Ectodermal cell (in vitro differentiated cells): ENCODE results near the gene FAM227B.

Experiments used
- H3K27ac ChIP-seq: 2 replicates; pipeline ENCODE4 v1.7.0; 2013; ENCODE audit warnings: mild to moderate bottlenecking, low read depth, low read length; ENCODE audit not compliant: insufficient read depth, poor library complexity, severe bottlenecking
- H3K27me3 ChIP-seq: 2 replicates; pipeline ENCODE4 v1.7.0; 2013; ENCODE audit warnings: mild to moderate bottlenecking, low read length; ENCODE audit not compliant: insufficient read depth, control insufficient read depth, poor library complexity, severe bottlenecking
- H3K36me3 ChIP-seq: one replicate; pipeline ENCODE4 v1.7.0; 2013; ENCODE audit warnings: low read length; ENCODE audit not compliant: control insufficient read depth, insufficient read depth
- H3K4me1 ChIP-seq: one replicate; pipeline ENCODE4 v1.7.0; 2013; ENCODE audit warnings: low read length; ENCODE audit not compliant: control insufficient read depth, insufficient read depth
- H3K4me3 ChIP-seq: 2 replicates; pipeline ENCODE4 v1.7.0; 2013; ENCODE audit warnings: low read depth, low read length, control low read depth; ENCODE audit not compliant: insufficient read depth
- H3K9me3 ChIP-seq: 2 replicates; pipeline ENCODE4 v1.7.0; 2013; ENCODE audit warnings: mild to moderate bottlenecking, low read length, moderate library complexity; ENCODE audit not compliant: control insufficient read depth
- WGBS, 2 experiments: methylation state at CpG; one replicate each; pipeline ENCODE4 v1.1.7; 2013; ENCODE audit warnings: missing lambda C conversion rate in 2 of 2; 5-methylcytosine and 5-hydroxymethylcytosine counted together

Gene FAM227B

GRCh38 chr15:49293941-49294340 is 326.7 kb downstream of the FAM227B start:
- Histone ChIP-seq H3K27me3 (no peaks in the 10 kb centered on the region), H3K9me3 (no peaks in the 10 kb centered on the region), H3K36me3 (no peaks in the 10 kb centered on the region), H3K27ac (no peak overlapping the region), H3K4me1 (no peaks in the 10 kb centered on the region), H3K4me3 (no peak overlapping the region)

- H3K27ac ChIP-seq: no peak overlapping the region
- no peaks in the 10 kb centered on the region for H3K9me3 ChIP-seq
- no peak overlapping the region for H3K4me3 ChIP-seq
- no peaks in the 10 kb centered on the region for H3K36me3 ChIP-seq
- H3K4me1 ChIP-seq: no peaks in the 10 kb centered on the region
- H3K27me3 ChIP-seq: no peaks in the 10 kb centered on the region
- WGBS, 2 experiments: 100% methylated on average over 1 of the region's 1 CpG
Observed at GRCh38 chr15:49290191-49290590, 330.4 kb downstream of the FAM227B start.

- WGBS, 2 experiments: 94 to 95% methylated on average over 2 of the region's 2 CpGs
- Histone ChIP-seq H3K9me3 (no peaks in the 10 kb centered on the region), H3K4me3 (no peak overlapping the region), H3K27me3 (no peaks in the 10 kb centered on the region), H3K36me3 (no peaks in the 10 kb centered on the region), H3K27ac (no peak overlapping the region), H3K4me1 (no peaks in the 10 kb centered on the region)
Observed at GRCh38 chr15:49288391-49288790, 332.2 kb downstream of the FAM227B start.

GRCh38 chr15:49287481-49287880 is 333.1 kb downstream of the FAM227B start:
- no peaks in the 10 kb centered on the region for H3K36me3 ChIP-seq
- no peaks in the 10 kb centered on the region for H3K27me3 ChIP-seq
- H3K27ac ChIP-seq: no peak overlapping the region
- H3K9me3 ChIP-seq: no peaks in the 10 kb centered on the region
- no peaks in the 10 kb centered on the region for H3K4me1 ChIP-seq
- H3K4me3 ChIP-seq: no peak overlapping the region

- WGBS, 2 experiments: 95 to 100% methylated on average over 2 to 4 of the region's 4 CpGs
- no peaks in the 10 kb centered on the region for H3K9me3 ChIP-seq
- H3K4me3 ChIP-seq: no peak overlapping the region
- no peaks in the 10 kb centered on the region for H3K36me3 ChIP-seq
- no peaks in the 10 kb centered on the region for H3K27me3 ChIP-seq
- no peaks in the 10 kb centered on the region for H3K4me1 ChIP-seq
- no peak overlapping the region for H3K27ac ChIP-seq
Observed at GRCh38 chr15:49286649-49287404, 333.8 kb downstream of the FAM227B start.

GRCh38 chr15:49282366-49282765 is 338.3 kb downstream of the FAM227B start:
- H3K4me1 ChIP-seq: no peaks in the 10 kb centered on the region
- H3K27me3 ChIP-seq: no peaks in the 10 kb centered on the region
- no peak overlapping the region for H3K27ac ChIP-seq
- H3K4me3 ChIP-seq: no peak overlapping the region
- 93 to 100% methylated on average over 1 of the region's 1 CpG for WGBS, 2 experiments
- H3K36me3 ChIP-seq: no peaks in the 10 kb centered on the region
- H3K9me3 ChIP-seq: no peaks in the 10 kb centered on the region

- H3K27me3 ChIP-seq: no peaks in the 10 kb centered on the region
- no peak overlapping the region for H3K4me3 ChIP-seq
- no peak overlapping the region for H3K27ac ChIP-seq
- H3K4me1 ChIP-seq: no peaks in the 10 kb centered on the region
- WGBS, 2 experiments: 92 to 97% methylated on average over 3 of the region's 4 CpGs
- no peaks in the 10 kb centered on the region for H3K36me3 ChIP-seq
- H3K9me3 ChIP-seq: no peaks in the 10 kb centered on the region
Observed at GRCh38 chr15:49279521-49280456, 340.8 kb downstream of the FAM227B start.

- Histone ChIP-seq H3K4me3 (no peak overlapping the region), H3K36me3 (no peaks in the 10 kb centered on the region), H3K27ac (no peak overlapping the region), H3K27me3 (no peaks in the 10 kb centered on the region), H3K9me3 (no peaks in the 10 kb centered on the region), H3K4me1 (no peaks in the 10 kb centered on the region)
- WGBS, 2 experiments: 91 to 95% methylated on average over 4 to 5 of the region's 5 CpGs
Observed at GRCh38 chr15:49278751-49279150, 341.9 kb downstream of the FAM227B start.
